Progenitor cell of endocrine pancreas (in vitro differentiated cells): ENCODE results near the gene IQCE. TPM values are rescaled to one million over a fixed set of nuclear protein-coding genes. Genes with fewer than 3 reads are reported as not detected.
A peak's percentile ranks its signal among the peaks of the same experiment; 100 is the strongest.

ENCODE experiments used
- DNase-seq: peaks from one replicate; pipeline ENCODE4 v3.0.0; 2021; ENCODE audit warnings: low spot score; ENCODE audit not compliant: unreplicated experiment
- H3K27ac Mint-ChIP-seq: 2 replicates; pipeline ENCODE4 v1.8.0; 2021; ENCODE audit warnings: mild to moderate bottlenecking, moderate library complexity, mixed read lengths
- H3K27me3 Mint-ChIP-seq: 2 replicates; pipeline ENCODE4 v1.8.0; 2021; ENCODE audit warnings: mixed read lengths
- H3K36me3 Mint-ChIP-seq: 2 replicates; pipeline ENCODE4 v1.8.0; 2022; ENCODE audit warnings: mixed read lengths; ENCODE audit not compliant: insufficient read depth
- H3K4me1 Mint-ChIP-seq: 2 replicates; pipeline ENCODE4 v1.8.0; 2021; ENCODE audit warnings: low read depth, mixed read lengths
- H3K4me3 Mint-ChIP-seq: 2 replicates; pipeline ENCODE4 v1.8.0; 2021; ENCODE audit warnings: low read depth, mild to moderate bottlenecking, moderate library complexity, mixed read lengths
- H3K9me3 Mint-ChIP-seq: 2 replicates; pipeline ENCODE4 v1.8.0; 2021; ENCODE audit warnings: low read depth, mixed read lengths
- CTCF ChIP-seq: fragments of 200-600 bp; sonication (generic); IDR thresholded peaks from one replicate; pipeline ENCODE4 v1.5.0; 2021; ENCODE audit warnings: antibody characterized with exemption, mild to moderate bottlenecking; ENCODE audit not compliant: unreplicated experiment
- total RNA-seq: library from RNA; stranded (reverse); gene quantifications from 2 replicates; pipeline ENCODE4 v1.2.1, GENCODE V29; 2021

The IQCE gene
- total RNA-seq, 1 donor from 2014 or later, result 32.5 TPM

DNA sequence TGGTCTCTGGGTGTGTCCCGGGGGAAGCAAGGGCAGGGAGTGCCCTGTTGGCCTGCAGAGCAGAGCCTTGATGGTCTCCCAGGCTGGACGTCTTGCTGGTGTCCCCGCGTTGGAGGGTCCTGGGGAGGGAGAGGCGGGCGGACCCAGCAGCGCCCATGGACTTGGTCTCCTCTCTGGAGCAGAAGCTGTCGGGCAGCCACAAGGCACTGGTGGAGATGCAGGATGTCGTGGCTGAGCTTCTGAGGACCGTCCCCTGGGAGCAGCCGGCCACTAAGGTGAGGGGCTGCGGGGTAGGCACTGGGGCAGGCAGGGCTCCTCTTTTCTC is 93.9 kb downstream of the IQCE start:
- H3K27ac Mint-ChIP-seq, result peak overlapping the region; percentile 56
- no peak for TF ChIP-seq CTCF
- H3K9me3 Mint-ChIP-seq, result no peaks in the 10 kb centered on the region

GRCh38 chr7:2654059-2654458 is 95.3 kb downstream of the IQCE start:
- no peak for DNase-seq
- Mint-ChIP-seq H3K9me3 (no peaks in the 10 kb centered on the region), H3K4me3 (no peak overlapping the region), H3K27me3 (no peaks in the 10 kb centered on the region), H3K36me3 (peaks cover 5% of the 10 kb centered on the region), H3K4me1 (no peaks in the 10 kb centered on the region), H3K27ac (no peak overlapping the region)
- no peak for TF ChIP-seq CTCF

More for the DNA sequence above, 93.9 kb downstream of the IQCE start:
- H3K27me3 Mint-ChIP-seq, result no peaks in the 10 kb centered on the region
- H3K4me1 Mint-ChIP-seq, result no peaks in the 10 kb centered on the region
- peaks cover 5% of the 10 kb centered on the region for H3K36me3 Mint-ChIP-seq
- H3K4me3 Mint-ChIP-seq, result no peak overlapping the region
- DNase-seq, result no peak

DNA sequence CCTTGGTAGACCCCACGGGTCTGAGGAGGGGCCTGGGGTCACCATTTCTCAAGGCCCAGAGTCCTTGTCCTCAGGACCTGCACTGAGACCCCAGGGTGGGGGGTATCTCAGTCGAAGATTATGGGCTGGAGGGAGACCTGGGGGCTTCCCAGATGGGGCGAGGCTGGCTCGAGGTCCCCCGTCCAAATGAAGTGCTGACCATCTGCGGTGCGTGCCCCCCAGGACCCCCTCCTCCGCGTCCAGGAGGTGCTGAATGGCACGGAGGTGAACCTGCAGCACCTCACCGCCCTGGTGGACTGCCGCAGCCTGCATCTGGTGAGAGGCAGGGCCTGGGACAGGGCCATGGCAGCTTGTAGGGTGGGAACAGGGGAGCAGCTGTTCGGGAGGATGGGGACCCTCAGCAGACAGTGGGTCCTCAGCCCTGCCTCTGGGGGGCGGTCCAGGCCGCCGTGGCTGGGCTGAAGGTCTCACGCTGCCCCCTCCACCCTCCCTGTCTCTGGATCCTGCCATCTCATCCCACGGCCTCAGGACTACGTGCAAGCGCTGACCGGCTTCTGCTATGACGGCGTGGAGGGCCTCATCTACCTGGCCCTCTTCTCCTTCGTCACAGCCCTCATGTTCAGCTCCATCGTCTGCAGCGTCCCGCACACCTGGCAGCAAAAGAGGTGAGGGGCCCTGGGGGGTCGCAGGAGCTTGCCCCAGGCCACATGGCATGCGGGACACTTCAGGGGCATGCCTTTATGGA is 97.3 kb downstream of the IQCE start:
- peaks cover 5% of the 10 kb centered on the region for H3K36me3 Mint-ChIP-seq
- no peak for TF ChIP-seq CTCF
- H3K27ac Mint-ChIP-seq, result no peak overlapping the region
- no peaks in the 10 kb centered on the region for H3K4me1 Mint-ChIP-seq
- DNase-seq, result no peak
- H3K27me3 Mint-ChIP-seq, result no peaks in the 10 kb centered on the region
- H3K4me3 Mint-ChIP-seq, result no peak overlapping the region
- H3K9me3 Mint-ChIP-seq, result no peaks in the 10 kb centered on the region

- Mint-ChIP-seq H3K4me1 (no peaks in the 10 kb centered on the region), H3K9me3 (no peaks in the 10 kb centered on the region), H3K36me3 (peaks cover 5% of the 10 kb centered on the region), H3K27me3 (no peaks in the 10 kb centered on the region), H3K4me3 (no peak overlapping the region), H3K27ac (peak overlapping the region; percentile 3)
- TF ChIP-seq CTCF, result no peak
- DNase-seq, result no peak
Measured at GRCh38 chr7:2657208-2657607, 98.4 kb downstream of the IQCE start.

DNA sequence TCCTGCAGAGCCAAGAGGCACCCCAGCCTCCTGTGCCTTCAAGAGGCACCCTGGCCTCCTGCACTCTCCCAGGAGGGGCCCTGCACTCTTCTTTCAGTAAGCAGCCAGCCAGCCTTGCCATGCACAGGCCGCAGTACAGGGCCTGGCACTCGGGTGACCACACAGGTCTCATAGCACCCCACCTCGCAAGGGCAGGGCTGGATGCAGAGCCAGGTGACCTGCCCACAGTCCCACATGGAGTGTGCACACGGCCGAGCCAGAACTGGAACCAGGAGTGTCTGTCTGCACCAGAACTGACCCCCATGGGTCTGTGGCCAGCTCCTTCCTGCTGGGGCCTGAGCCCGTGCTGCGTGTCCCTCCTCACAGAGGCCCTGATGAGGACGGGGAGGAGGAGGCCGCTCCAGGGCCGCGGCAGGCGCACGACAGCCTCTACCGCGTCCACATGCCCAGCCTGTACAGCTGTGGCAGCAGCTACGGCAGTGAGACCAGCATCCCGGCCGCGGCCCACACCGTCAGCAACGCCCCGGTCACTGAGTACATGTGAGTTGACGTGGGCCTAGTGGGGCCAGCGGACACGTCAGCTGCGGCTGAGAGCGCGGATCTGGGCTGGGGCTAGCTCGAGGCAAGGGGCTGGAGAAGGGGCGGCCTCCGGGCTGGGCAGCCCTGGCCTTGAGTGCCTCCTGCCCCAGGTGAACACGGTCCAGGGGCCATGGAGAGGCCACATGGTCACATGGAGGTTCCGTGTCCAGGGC is 99.3 kb downstream of the IQCE start:
- no peak for TF ChIP-seq CTCF
- no peak for DNase-seq
- Mint-ChIP-seq H3K36me3 (peaks cover 3% of the 10 kb centered on the region), H3K27me3 (no peaks in the 10 kb centered on the region), H3K27ac (no peak overlapping the region), H3K4me1 (no peaks in the 10 kb centered on the region), H3K9me3 (no peaks in the 10 kb centered on the region), H3K4me3 (no peak overlapping the region)
